Thoracic aorta (tissue), 2 donors: ENCODE measurements around the gene CACNA1H. TPM values are rescaled to one million over a fixed set of nuclear protein-coding genes. Genes with fewer than 3 reads are reported as not detected.

Experiments
- ATAC-seq: fragments of 150-250 bp; one replicate; pipeline ENCODE4 v1.8.0; 2017; ENCODE audit warnings: low read depth; ENCODE audit not compliant: insufficient number of reproducible peaks, low FRiP score
- DNase-seq: peaks from one replicate; pipeline ENCODE4 v3.0.0-alpha.2; 2020; ENCODE audit warnings: low spot score
- H3K27ac ChIP-seq, 2 donors: fragments of 200-600 bp; sonication (generic); 1 replicate in 1 of 2; 2 replicates in 1 of 2; pipeline ENCODE4 v1.5.1; 2016; ENCODE audit warnings: mild to moderate bottlenecking in 2 of 2, moderate library complexity in 2 of 2
- H3K27me3 ChIP-seq: fragments of 200-600 bp; sonication (generic); replicated peaks from 2 replicates; pipeline ENCODE4 v1.6.0; 2016; ENCODE audit warnings: mild to moderate bottlenecking; ENCODE audit not compliant: insufficient read depth
- H3K36me3 ChIP-seq: fragments of 200-600 bp; sonication (generic); one replicate; pipeline ENCODE4 v1.5.1; 2016
- H3K4me1 ChIP-seq, 2 donors: fragments of 200-600 bp; sonication (generic); 1 replicate in 1 of 2; 2 replicates in 1 of 2; pipeline versions ENCODE4 v1.5.1 to v1.6.0; 2016; ENCODE audit warnings: low read depth in 2 of 2, mild to moderate bottlenecking in 1 of 2; ENCODE audit not compliant: control insufficient read depth in 1 of 2
- H3K4me3 ChIP-seq: fragments of 200-600 bp; sonication (generic); 2 replicates; pipeline ENCODE4 v1.5.1; 2016; ENCODE audit warnings: mild to moderate bottlenecking
- H3K9me3 ChIP-seq: fragments of 200-600 bp; sonication (generic); 2 replicates; pipeline ENCODE4 v1.5.1; 2016
- CTCF ChIP-seq: fragments of 200-600 bp; sonication (generic); IDR thresholded peaks from one replicate; pipeline ENCODE4 v1.5.1; 2019; ENCODE audit warnings: antibody characterized with exemption
- total RNA-seq, 2 donors: library from RNA; depleted of rRNA; stranded (reverse); fragments of >200 nt; gene quantifications; one replicate each; pipeline versions ENCODE4 v1.1.0 to v1.2.3, GENCODE V29; 2016

Gene CACNA1H
- total RNA-seq, 2 donors from 2014 or later = 14.7 to 33.0 TPM

GRCh38 chr16:1200014-1200627, 47.2 kb downstream of the CACNA1H start:
- no peaks in the 10 kb centered on the region for H3K36me3 ChIP-seq
- no peak for TF ChIP-seq CTCF
- no peaks in the 10 kb centered on the region for H3K27me3 ChIP-seq
- no peaks in the 10 kb centered on the region for H3K9me3 ChIP-seq
- H3K27ac ChIP-seq = no peak overlapping the region
- ATAC-seq (no peak), DNase-seq (no peak)
- no peaks in the 10 kb centered on the region for H3K4me1 ChIP-seq
- no peak overlapping the region for H3K4me3 ChIP-seq

GRCh38 chr16:1201444-1201843, 48.5 kb downstream of the CACNA1H start:
- no peaks in the 10 kb centered on the region for H3K27me3 ChIP-seq
- no peaks in the 10 kb centered on the region for H3K9me3 ChIP-seq
- ATAC-seq (no peak), DNase-seq (no peak)
- H3K4me1 ChIP-seq = no peaks in the 10 kb centered on the region
- no peaks in the 10 kb centered on the region for H3K36me3 ChIP-seq
- TF ChIP-seq CTCF = no peak
- no peak overlapping the region for H3K27ac ChIP-seq
- no peak overlapping the region for H3K4me3 ChIP-seq

GRCh38 chr16:1202274-1202673, 49.4 kb downstream of the CACNA1H start:
- no peak for DNase-seq
- no peak overlapping the region for H3K27ac ChIP-seq
- H3K9me3 ChIP-seq = no peaks in the 10 kb centered on the region
- no peaks in the 10 kb centered on the region for H3K36me3 ChIP-seq
- no peaks in the 10 kb centered on the region for H3K27me3 ChIP-seq
- no peak overlapping the region for H3K4me3 ChIP-seq
- ATAC-seq = no peak
- no peak for TF ChIP-seq CTCF
- no peaks in the 10 kb centered on the region for H3K4me1 ChIP-seq

GRCh38 chr16:1204933-1205332, 52.0 kb downstream of the CACNA1H start:
- Histone ChIP-seq H3K27ac (no peak overlapping the region), H3K4me1 (no peaks in the 10 kb centered on the region), H3K36me3 (no peaks in the 10 kb centered on the region), H3K9me3 (no peaks in the 10 kb centered on the region), H3K27me3 (no peaks in the 10 kb centered on the region), H3K4me3 (no peak overlapping the region)
- no peak for TF ChIP-seq CTCF
- ATAC-seq (no peak), DNase-seq (no peak)

- ATAC-seq = no peak
- no peak overlapping the region for H3K27ac ChIP-seq
- H3K4me3 ChIP-seq = no peak overlapping the region
- no peaks in the 10 kb centered on the region for H3K27me3 ChIP-seq
- no peaks in the 10 kb centered on the region for H3K9me3 ChIP-seq
- no peaks in the 10 kb centered on the region for H3K4me1 ChIP-seq
- H3K36me3 ChIP-seq = no peaks in the 10 kb centered on the region
- DNase-seq = no peak
- TF ChIP-seq CTCF = no peak
Observed at GRCh38 chr16:1206326-1206725, 53.4 kb downstream of the CACNA1H start.
